HG03045 (cell line): ENCODE data around the gene PHF10.
"Not testable (repeated sequence)": the region's sequence is repeated elsewhere in the genome, so short reads cannot be mapped to it uniquely, and the experiment has no call there.

Experiments used
- ATAC-seq: cut with Tn5 transposase; IDR thresholded peaks from one replicate; pipeline ENCODE4 v1.9.1; 2021; ENCODE audit warnings: mild to moderate bottlenecking, moderate library complexity; ENCODE audit not compliant: unreplicated experiment

PHF10 gene

DNA sequence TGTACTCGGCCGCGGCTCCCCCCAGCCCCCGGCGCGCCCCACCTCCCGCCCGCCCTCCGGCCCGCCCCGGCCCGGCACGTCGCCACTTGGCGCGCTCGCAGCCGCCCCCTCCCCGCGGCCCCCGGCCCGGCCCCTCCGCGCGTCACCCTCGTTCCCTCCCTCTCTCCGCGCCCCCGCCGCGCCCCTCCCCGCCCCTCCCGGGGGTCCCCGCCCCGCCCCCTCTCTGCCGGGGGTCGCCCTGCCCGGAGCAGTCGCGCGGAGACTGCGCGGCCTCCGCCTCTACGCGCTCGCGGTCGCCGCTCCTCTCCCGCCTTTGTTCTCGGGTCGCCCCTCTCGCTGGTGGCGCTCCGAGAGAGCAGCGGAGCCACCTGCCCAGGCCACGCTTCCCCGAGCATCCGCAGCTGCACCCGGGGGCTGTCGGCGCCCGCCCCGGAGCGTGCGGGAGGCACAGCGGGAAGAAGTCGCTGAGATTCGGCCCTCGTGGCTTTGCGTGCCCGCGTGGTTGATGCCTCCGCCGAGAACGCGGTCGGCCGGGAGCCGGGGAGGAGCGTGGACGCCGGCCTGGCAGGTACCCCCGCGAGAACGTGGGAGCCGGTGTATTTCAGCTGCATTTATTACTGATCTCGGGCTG is at the start of gene PHF10:
TSS of gene PHF10 (minus strand) at position 7 of the 631 bp plus-strand sequence. CDS start 569 bp downstream, outside the sequence.
- peak; percentile 50 for ATAC-seq

DNA sequence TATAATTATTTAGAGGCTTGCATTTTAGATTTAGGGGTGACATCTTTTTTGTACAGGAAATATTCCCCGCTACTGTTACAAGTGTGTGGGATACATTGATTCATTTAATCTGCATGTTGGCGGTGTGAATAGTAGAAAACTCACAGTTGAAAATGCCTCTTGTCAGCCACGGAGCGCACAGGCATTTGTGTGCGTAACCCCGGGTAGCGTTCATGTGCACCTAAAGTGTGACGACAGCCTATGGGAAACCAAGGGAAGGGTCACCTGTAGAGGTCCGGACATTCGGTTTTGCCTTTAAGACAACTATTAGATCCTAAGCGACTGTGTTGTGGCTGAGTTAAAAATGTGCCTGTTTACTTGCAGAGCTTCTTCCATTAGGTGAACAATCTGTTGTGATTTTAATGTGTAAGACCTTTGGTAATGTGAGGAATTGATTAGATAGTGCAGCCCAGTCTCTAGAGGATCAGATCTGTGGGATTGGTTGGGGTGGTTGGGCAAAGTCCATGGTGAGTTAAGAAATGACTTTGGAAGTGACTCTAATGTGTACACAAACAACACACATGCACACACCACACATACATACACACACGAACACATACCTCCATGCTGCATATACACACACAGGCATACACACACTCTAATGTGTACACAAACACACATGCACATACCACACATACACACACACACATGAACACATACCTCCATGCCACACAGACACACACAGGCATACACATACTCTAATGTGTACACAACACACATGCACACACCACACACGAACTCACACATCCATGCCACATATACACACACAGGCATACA is 42.8 kb upstream of the PHF10 start:
- ATAC-seq, result no peak

DNA sequence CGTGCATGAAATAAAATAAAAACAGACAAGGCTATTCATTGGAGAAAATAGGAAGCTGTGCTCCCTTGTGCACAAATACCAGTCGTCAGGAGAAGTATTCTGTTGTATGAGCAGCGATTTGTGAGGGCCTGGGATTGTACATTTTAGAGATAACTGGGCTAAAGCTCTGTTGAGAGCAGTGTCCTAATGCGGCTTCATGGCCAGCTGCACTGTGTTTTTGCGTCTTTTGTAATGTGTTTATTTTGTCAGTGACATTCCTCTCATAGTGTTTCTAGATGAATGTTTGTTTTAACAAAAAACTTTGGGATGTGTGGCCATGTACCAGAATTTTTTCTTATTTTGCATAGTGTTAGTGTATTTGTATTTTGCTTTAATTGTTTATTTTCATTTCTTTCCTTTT is 41.9 kb upstream of the PHF10 start:
- ATAC-seq, result no peak

DNA sequence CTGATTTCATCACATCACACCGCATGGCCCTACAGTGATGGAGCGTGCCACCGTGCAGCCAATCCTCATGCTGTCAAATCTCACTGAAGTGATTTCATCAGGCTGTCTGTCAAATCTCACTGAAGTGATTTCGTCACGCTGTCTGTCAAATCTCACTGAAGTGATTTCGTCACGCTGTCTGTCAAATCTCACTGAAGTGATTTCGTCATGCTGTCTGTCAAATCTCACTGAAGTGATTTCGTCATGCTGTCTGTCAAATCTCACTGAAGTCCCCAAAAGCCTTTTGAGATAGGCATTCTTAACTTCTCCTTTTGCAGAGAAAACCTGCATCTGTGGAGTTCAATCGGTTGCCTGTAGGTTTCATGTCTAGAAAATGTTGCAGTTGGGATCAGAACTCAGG is 41.5 kb upstream of the PHF10 start:
- ATAC-seq, result not testable (repeated sequence)

DNA sequence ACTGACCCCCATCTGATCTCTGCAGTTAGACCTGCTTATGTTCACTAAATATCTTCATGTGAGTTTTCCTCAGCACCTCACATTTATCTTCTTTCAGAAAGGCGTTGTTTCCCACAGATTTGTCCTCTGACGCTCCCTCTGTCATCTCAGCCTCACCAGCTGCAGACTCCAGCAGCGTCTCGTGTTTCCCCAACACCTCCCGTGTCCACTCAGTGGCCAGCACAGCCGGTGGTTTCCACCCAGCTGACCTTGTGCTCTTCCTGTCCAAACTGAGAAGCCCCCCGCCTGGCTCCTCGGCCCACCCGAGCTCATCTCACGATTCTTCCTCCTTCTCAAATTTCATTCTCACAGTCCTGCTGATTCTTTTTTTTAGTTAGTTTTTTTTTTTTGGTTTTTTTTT is 39.6 kb upstream of the PHF10 start:
- no peak for ATAC-seq

DNA sequence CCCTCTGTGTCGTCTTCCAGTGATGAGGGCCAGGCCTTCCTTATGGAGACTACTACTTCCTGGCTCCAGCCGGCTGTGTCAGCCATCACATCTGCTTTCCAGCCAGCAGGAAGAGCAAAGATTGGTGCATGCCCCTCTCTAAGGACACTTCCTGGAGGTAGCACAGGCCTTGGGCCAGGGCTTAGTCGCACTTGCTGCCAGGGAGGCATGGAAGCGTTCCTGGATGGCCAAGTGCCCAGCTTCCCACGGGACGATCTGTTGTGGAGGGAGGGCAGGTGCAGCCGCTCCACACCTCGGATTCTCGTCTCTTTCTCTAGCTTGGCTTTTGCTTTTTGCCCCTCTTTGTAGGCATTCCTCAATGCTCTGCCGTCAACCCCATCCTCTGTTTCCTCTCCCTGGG is 39.0 kb upstream of the PHF10 start:
- no peak for ATAC-seq

DNA sequence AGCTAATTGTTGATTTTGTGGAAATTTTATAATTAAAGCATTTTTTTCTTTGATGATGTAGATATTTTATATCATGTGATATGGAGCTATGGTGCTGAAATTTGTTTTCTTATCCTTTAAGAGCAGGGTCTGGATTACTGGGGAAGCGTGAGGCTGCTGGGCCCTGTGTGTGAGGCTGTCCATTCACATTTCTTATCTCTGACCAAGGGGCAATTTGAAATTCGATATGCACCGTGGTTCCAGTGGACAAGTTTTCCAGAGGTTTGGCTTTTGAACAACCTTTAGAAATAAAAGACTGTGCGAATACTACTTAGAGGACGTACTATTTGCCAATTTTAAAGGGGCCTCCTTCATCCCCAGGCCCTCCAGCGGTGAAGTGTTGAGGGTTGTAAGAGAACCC is 30.9 kb upstream of the PHF10 start:
- no peak for ATAC-seq

DNA sequence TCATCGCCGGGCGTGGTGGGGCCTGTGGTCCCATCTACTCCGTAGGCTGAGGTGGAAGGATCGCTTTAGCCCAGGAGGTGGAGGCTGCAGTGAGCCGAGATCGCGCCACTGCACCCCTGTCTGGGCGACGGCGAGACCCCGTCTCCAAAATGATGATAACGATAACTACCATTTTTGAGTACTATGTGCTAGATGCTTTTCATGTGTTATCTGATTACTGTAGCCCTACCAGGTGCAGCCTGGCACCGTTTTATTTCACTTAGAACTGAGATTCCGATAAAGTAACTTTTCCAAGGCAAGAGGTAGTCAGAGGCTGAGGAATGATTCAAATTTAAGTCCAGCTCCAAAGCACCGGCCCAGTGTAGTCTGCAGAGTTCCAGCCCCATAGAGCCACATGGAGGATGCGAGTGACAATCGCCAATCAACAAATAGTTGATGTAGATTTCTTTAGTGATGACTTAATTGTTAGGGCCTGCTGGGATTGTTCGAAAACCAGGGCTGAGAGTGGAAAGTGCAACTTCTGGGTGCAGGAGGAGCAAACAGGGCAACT is 27.8 kb upstream of the PHF10 start:
- no peak for ATAC-seq

DNA sequence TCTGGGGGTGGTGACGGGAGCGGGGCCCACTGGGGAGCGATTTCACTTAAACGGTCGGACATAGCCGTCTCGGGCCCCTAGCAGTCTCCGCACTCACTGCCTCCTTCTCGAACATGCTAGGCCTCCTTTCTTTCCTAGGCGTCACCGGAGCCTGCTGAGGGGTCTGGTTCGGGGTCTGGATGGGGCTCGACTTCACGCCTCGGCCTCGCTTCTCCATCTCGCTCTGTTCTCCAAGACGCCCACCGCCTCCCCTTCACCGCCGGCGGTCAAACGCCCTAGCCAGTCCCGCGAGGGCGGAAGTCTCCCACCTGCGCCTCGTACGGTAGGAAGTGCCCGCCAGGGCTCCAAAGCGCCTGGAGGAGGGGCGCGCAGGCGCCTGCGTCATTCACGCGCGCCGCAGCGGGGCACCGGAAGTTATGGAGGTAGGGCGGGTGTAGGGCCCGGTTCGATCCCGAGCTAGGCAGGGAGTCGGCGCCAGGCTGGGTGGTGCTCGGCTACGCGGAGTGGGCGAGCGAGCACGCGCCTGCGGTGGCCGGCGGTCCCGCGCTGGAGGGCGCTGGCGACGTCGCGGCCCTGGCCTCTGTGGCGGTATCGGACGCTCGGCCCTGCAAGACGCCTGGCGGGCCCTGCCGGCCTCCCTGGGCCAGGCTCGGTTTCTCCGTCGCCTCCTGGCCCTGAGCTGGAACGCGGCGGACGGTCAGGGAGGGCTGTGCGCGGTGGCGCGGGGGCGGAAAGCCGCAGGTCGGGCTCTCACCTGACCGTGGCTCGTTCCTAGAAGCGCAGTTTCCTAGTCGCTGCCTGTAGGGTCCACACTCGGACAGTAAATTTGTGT is 27.2 kb upstream of the PHF10 start, which contains the start of the genes DYNLT2 and ERMARD:
TSS of gene DYNLT2 (minus strand) at position 331 of the 832 bp plus-strand sequence. CDS start at position 217, 114 bp downstream.
TSS of gene ERMARD (plus strand) at position 381 of the 832 bp plus-strand sequence. CDS start at position 417, 36 bp downstream.
- peak; percentile 96 for ATAC-seq

DNA sequence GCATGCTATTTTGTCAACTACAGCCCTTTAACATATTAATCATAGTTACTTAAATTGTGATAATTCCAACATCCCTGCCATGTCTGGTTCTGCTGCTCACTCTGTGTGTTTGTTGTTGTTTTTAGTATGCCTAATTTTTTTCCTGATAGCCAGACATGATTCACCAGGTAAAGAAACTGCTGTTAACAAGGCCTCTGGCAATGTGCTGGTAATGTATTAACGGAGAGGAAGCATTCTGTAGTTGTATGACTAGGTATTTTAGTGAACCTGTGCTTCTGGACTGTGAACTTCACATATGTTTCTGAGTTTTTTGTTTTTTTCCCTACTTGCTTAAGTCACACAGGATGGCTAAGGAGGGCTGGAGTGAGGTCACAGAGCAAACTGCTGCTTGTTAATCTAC is 22.3 kb upstream of the PHF10 start:
- ATAC-seq, result no peak

DNA sequence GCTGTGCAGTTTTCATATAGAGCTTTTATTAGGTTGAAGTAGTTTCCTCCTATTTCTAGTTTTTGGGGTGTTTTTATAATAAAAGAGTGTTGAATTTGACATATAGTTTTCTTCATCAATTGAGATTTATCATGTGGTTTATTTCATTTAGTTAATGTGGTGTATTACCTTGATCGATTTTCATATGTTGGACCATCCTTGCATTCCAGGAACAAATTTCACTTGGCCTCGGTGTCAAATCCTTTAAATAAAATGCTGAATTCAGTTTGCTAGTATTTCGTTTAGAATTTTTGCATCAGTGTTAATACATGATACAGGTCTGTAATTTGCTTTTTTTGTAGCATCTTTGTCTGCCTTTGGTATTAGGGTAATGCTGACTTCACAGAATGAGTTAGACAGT is 21.1 kb upstream of the PHF10 start:
- ATAC-seq, result no peak

DNA sequence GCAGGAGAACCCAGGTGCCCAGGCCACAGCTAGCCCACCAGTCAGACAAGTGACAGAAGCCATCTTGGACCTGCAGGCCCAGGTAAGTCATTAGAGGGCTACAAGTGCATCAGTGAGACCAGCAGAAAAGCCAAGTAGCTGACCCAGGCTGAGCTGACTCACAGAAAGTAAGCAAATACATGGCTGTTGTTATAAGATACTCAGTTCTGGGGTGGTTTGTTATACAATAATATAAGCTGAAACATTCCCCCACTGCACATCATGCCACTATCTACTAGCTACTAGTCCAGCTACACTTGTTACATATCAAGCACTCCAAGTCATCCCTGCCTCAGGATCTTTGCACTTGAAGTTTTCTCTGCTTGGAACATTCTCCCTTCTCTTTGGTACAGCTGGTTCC is 17.0 kb upstream of the PHF10 start:
- ATAC-seq, result no peak

DNA sequence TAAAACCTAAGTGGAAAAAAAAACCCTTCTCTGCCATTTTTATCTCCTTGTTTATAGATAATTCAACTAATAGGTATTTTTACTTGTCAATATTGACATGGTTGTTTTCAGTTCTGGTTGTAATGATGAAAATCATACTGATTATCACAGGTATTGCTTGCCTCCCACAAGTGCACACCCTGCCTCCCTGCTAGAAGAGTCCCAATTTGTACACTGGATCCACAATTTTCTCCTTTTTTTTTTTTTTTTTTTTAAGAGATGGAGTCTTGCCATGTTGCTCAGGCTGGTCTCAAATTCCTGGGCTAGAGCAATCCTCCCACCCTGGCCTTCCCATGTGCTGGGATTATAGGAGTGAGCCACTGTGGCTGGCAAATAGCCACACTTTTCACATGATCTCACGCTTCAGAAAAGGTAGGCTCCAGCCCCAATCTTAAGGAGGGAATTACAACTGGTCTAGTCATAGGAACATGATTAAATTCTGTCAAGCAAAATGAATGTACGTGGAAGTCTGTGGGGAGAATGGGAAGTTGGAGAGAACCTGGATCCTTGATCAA is 14.8 kb upstream of the PHF10 start:
- ATAC-seq, result no peak

DNA sequence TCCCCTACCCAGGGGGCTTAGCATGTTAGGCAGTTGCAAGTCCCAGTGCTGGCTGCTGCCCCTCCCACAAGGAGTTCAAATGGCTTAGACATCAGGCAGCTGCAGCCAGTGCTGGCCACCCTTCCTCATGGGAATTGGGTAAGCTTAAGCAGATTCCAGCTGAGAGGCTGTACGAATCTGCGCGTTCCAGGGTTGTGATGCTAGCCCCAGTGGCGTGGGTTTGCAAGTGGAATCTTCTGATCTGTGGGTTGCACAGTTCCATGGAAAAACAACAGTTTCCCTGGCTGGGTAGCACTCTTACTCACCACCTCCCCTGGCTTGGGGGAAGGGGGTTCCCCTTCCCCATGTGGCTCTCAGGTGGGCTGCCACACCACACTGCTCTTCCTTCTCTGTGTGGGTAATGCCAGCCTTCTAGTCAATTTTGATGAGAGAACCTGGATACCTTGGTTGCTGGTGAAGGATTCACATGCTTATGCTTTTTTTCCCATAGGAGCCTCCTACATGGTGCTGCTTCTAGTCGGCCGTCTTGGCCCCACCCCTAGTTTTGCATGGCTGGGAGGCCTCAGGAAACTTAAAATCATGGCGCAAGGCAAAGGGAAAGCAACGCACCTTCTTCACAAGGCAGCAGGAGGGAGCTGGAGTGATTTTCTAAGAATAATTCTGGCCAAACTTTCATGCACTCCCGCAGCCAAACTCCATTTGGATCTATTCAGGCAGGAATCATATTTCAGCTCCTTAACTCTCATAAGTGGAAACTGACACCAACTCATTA is 14.1 kb upstream of the PHF10 start:
- ATAC-seq, result no peak

DNA sequence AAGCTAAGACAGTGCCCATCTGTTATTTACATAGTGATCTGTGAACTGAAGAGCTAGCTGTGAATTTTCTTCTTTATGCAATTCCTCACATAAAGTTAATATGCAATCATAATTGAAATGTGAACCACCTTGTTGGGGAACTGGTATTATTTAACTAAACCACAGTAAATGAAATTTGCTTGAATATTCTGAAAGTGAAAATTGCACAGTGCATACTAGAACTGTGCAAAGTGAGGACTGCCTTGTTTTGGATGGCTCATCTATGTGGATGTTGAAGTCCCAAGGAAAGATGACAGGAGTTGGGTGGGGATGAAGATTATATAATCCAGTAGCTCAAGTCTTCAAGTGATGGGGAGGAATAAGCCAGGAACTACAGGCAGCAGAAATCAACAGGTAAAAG is 5.7 kb upstream of the PHF10 start:
- no peak for ATAC-seq

DNA sequence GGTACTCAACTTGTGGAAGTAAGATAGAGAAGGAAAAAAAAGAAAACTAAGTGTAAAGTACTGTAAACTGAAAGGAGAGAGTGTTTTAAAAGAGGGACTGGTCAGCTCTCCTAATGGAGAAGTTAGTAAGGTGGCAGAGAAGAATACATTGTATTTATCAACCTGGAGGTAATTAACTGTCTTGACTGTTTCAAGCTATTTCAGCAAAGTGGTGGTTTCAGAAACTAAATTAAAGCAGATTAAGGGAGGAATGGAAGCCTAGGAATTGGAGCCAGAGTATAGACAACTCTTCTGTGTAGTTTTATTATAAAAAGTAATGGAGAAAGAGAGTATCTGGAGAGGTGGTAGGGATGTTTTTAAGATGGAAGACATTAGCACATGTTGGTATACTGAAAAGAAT is 2.7 kb upstream of the PHF10 start:
- no peak for ATAC-seq

DNA sequence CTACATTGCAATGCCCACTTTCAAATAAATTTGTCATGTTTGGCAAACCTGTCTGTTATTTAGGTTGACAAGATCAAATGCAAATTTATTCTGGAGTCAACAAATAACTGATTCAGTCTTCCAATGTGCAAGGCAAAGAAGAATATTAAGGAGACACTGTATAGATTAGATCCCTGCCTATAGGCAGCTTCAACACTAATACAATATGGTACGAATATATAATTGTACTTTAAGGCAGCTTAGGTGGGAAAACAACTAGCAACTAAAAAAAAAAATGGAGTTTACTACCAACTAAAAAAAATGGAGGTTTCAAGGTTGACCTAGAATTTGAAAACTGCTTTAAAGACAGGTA is 1.7 kb upstream of the PHF10 start:
- no peak for ATAC-seq

DNA sequence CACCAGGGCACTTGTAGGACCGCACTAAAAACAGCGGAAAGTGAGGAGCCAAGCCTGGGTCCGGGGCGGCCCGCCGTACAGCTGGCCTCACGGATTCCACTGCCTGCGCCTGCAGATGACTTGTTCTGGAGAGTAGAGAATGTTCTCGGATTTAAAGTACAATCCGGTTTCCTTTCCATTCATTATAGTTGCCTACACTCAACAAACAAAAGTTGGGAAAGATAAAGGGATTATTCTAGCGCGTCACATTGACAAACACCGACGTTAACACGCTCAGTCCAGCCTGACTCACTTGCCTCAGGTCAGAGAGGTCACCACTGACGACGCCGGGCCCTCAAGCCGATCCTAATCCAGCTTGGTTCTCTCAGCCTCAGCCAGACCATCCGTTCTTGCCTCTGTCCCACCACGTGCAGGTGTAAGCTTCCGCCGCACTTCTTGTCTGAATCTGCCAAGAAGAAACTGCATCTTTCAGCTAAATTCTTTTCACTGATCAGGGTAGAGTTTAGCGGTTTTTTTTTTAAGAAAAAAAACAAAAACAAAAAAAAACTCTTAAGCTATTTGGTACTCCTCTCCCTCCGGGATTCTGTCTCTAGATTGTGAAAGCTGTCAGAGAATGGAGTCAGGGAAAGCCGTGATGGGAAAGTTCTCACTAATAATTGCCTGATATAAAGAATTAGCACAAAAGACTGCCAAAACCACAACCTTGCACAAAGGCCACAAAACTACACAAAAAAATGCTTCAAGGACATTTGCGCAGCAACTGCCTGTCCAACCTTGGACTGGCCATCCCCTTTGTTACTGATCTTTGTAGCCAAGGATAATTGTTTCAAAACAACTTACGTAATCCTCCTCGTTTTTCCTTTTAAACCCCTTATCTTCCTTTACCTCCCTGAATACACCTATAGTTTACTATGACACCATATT is 1.1 kb upstream of the PHF10 start:
- peak; percentile 2 for ATAC-seq

DNA sequence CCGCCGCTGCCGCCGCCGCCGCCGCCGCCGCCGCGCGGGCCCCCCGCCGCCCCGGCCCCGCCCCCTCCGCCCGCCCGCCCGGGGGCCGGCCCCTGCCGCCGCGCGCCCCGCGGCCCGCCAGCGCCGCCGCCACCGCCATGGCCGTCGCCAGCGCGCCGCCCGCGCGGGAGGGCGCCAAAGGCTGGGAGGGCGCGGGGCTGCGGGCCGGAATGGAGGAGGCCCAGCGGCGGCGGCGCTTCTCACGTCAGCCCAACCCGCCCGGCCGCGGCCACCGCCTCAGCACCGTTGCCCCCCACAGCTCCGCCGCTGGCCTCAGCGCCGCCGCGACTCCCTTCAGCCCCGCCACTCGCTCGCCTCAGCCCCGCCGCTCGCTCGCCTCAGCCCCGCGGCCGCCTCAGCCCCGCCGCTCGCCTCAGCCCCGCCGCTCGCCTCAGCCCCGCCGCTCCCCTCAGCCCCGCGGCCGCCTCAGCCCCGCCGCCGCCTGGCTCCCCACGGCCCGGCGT is 258 bp downstream of the PHF10 start:
- peak; percentile 55 for ATAC-seq
